HG03442 (cell line): ENCODE results near the gene G3BP1.
"Not testable (repeated sequence)": the region's sequence is repeated elsewhere in the genome, so short reads cannot be mapped to it uniquely, and the experiment has no call there.

ENCODE experiments used
- ATAC-seq: cut with Tn5 transposase; IDR thresholded peaks from one replicate; pipeline ENCODE4 v1.9.1; 2021; ENCODE audit warnings: mild to moderate bottlenecking, moderate library complexity; ENCODE audit not compliant: unreplicated experiment

Gene G3BP1

DNA sequence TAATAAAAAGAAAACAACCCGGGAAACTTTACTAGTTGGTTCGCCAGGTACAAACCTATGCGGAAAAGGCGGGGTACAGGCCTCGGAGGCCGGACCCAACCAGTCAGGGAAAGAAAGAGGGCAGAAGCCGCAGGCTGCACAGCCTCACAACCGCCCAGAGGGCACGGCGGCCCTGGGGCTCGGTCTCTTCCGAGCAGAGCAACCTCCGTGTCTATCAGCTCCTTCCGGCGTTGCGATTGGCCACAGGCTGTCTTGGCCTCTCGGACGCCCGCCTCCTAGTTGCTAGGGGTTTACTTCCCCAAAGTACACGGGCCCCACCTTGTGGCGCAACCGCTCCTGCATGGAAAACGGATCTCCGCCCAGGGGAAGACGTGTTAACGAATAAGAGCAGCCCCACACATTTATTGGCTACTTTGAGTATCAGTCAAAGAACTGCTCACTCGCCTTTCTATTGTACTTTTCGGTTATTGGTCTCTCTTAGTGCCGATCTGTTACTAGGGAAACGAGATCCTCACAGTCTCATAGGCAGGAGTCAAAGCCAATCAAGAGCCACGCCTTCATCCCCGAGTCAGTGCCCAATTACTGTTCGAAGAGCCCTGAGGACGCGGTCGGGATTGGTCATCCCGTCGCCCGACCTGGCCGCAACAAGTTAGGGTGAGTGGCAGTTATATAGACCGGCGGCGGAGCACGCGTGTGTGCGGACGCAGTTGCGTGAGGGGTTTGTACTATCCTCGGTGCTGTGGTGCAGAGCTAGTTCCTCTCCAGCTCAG is at the start of gene G3BP1:
TSS of gene G3BP1 (plus strand) at position 696 of the 770 bp plus-strand sequence. CDS start 14,667 bp downstream, outside the sequence.
- ATAC-seq: peak; percentile 78

DNA sequence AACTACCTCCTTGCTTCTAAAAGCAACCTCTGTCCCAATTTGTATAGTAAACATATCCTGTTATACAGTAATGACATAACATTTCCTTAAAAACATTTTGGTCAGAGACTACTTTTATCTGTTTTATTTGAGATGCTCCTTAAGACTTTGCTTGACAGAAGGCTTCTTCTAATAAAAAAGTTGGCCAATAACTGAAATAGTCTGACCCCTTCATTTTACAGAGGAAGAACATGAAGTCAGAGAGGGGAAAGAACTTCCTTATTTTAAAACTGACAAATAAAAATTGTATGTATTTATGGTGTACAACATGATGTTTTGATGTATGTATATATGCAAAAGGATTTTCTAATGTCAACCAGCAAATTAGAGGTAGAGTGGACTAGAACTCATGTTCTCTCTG is 49.2 kb upstream of the G3BP1 start:
- no peak for ATAC-seq

DNA sequence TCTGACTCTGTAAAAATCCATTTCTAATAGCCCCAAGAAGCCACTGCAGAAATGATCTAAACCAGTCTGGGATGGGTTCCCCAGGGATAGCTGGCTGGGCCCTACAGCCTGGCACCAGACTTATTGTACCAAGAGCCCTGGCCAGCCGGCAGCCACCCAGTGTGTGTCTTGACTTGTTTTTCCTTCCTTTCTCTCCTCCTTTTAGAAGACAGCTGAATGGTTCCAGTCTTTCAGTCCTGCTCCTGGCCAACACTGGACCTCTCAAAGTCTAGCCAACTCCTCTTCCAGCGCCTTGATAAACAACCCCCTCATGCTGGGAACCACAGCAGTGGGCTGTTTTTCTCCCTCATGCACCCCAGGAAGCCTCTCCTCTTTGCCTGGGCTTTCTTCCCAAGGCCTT is 47.4 kb upstream of the G3BP1 start:
- ATAC-seq: no peak

DNA sequence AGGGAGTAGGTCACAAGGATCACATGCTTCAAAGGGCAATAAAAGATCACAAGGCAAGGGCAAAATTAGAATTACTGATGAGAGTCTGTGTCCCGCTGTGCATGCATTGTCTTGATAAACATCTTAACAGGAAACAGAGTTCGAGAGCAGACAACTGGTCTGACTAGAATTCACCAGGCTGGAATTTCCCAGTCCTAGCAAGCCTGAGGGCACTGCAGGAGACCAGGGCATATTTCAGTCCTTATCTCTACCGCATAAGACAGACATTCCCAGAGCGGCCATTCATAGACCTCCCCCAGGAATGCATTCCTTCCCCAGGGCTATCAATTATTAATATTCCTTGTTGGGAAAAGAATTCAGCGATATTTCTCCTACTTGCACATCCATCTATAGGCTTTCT is 42.2 kb upstream of the G3BP1 start:
- ATAC-seq: not testable (repeated sequence)

DNA sequence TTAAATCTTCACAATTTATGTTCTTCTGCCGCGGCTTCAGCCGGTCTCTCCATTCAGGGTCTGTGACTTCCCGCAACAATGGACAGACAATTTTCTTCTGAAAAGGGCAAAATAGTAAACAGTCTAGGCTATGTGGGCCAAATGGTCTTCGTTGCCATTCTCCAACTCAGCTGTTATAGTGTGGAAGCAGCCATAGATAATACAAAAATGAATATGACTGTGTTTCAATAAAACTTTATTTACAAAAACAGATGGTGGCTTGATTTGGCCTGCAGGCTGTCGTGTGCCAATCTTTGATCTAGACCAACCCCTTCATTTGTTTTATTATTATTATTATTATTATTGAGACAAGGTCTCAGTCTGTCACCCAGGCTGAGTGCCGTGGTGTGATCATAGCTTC is 41.4 kb upstream of the G3BP1 start:
- no peak for ATAC-seq

GRCh38 chr5:151733358-151734063 is 38.2 kb upstream of the G3BP1 start:
- no peak for ATAC-seq

GRCh38 chr5:151734064-151734408 is 37.7 kb upstream of the G3BP1 start:
- ATAC-seq: no peak

GRCh38 chr5:151735646-151736045 is 36.1 kb upstream of the G3BP1 start:
- no peak for ATAC-seq

DNA sequence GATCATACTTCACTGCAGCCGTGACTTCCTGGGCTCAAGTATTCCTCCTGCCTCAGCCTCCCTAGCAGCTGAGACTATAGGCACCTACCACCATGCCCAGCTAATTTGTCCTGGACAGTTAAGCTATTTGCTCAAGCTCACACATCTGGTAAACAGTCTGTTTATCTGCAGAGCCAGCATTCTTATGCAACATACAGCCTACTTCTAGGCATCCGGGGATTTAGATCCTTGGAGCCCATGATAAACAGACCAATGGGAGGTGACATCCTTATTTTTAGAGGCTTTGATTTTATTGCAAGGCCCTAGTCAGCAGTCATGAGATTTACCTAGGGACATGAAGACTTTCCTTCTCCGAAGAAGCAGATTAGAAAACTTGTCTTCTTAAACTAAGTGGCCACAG is 34.3 kb upstream of the G3BP1 start:
- ATAC-seq: no peak

DNA sequence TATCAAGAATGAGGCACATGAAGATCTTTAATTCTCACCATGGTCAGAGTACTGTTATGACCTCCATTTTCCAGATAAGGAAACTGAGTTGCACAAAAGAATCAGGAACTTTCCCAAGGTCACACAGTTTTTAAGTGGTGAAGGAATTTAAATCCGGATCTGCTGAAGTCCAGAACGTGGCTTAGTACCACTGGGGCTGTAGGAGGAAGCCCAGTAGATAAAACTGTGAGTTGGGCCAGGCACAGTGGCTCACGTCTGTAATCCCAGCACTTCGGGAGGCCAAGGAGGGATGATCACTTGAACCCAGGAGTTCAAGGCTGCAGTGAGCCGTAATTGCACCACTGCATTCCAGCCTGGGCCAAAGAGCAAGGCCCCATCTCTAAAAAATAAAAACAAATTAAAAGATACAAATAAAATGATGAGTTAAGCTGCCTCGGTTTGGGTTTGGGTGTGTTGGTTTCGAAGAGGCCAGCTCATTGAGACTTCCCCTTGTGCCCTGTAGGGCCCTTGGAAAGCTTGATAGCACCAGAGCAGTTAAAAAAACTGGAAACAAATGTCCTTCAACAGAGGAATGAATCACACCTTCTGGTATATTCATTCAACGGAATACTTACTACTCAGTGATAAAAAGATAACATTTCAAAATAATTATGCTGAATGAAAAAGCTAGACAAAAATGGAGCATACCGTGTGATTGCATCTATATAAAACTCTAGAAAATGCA is 33.5 kb upstream of the G3BP1 start:
- no peak for ATAC-seq

GRCh38 chr5:151739395-151739794 is 32.4 kb upstream of the G3BP1 start:
- ATAC-seq: no peak

- no peak for ATAC-seq
These were observed 31.8 kb upstream of the G3BP1 start for GRCh38 chr5:151739939-151740335.

DNA sequence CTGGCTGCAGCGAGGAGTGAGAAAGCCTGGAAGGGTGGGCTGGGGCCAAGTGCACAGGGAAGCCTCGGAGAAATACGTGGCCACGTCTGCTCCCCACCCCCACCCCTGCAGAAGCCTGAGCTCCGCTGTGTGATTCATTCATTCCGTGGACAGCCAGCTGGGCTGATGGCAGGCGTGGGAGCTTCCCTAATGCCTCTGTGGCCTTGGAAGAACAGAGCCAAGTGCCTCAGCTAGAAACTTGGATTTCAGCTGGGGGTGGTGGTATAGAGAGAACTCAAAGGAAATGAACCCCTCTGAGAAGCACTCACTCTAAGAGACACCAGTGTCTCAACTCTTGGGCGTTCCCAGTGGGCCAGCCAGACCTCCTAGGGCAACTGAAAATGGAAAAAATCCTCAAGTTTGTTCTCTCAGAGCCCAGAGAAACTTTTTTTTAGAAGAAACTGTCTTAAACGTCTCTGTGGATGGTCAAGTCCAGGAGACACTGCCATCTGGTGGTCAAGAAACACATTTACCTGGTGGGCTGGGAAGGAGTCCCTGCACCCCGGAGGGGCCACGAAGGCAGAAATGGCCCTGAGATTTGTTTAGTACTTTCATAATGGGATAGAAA is 31.3 kb upstream of the G3BP1 start:
- ATAC-seq: peak; percentile 45

DNA sequence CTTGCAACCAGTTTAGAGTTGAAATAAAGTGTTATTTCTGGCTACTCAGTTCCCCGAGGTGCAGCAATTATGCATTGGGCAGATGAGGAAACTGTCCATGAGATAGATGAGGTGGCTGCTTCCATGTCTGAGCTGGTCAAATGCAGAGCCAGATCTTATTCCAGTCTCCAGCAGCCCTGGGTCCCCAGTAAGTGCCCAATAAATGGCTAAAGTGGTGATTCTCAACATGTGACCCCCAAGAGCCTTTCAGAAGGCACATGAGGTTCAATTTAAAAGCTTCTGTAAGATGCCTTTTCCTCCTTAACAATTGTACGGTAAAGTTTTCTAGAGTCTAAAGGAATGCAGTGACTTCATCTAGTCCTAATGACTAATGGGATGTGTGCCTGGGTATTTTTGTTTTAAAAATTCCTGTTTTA is 30.8 kb upstream of the G3BP1 start:
- no peak for ATAC-seq

- ATAC-seq: no peak
These were observed 29.9 kb upstream of the G3BP1 start for GRCh38 chr5:151741678-151742423.

GRCh38 chr5:151742870-151743294 is 28.9 kb upstream of the G3BP1 start:
- ATAC-seq: no peak

DNA sequence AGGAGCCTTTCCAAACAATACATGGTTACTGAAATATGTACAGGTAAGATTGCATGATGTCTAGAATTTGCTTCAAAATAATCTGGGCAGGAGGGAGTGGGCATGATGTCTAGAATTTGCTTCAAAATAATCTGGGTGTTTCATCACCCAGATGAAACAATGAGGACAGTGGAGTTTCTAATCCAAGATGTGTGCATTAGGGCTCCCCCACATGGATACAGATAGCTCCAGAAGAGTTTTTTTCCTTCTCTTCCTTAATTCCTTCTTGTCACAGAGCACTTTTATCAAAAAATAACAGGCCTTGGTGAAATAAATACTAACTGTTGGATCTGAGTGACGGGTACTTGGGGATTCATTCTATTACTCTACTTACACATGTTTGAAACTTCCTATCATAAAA is 28.2 kb upstream of the G3BP1 start:
- ATAC-seq: no peak

- ATAC-seq: peak; percentile 67
These were observed 26.6 kb upstream of the G3BP1 start for GRCh38 chr5:151745071-151745705.

DNA sequence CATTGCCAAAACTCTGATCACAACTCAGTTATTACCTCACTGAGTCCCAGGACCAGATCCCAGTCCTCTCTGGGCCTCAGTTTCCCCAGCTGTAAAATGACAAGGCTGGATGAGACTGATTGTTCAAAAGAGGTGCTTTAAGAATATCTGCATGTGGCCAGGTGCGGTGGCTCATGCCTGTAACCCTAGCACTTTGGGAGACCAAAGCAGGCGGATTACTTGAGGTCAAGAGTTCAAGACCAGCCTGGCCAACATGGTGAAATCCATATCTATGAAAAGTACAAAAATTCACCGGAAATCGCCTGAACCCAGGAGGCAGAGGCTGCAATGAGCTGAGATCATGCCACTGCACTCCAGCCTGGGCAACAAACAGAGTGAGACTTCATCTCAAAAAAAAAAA is 21.6 kb upstream of the G3BP1 start:
- ATAC-seq: no peak

DNA sequence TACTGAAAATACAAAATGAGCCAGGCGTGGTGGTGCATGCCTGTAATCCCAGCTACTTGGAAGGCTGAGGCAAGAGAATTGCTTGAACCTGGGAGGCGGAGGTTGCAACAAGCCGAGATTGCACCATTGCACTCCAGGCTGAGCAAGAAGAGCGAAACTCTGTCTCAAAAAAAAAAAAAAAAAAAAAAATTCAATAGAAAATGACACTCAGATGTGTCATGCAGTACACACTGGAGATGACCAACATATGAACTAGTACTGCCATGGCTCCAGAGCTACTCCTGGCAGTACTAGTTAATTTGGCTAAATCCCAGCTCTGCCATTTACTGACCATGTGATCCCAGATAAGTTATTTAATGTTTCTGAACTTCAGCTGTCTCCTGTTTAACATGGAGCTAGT is 20.7 kb upstream of the G3BP1 start:
- ATAC-seq: no peak
